Amniotic epithelial cell (primary cell): ENCODE data around the gene OSBPL1A.
A peak's percentile ranks its signal among the peaks of the same experiment; 100 is the strongest.
"Not testable (repeated sequence)": the region's sequence is repeated elsewhere in the genome, so short reads cannot be mapped to it uniquely, and the experiment has no call there.

Source experiments
- DNase-seq: peaks from one replicate; pipeline ENCODE4 v3.0.0-alpha.2; 2010; ENCODE audit warnings: low read depth

The OSBPL1A gene

DNA sequence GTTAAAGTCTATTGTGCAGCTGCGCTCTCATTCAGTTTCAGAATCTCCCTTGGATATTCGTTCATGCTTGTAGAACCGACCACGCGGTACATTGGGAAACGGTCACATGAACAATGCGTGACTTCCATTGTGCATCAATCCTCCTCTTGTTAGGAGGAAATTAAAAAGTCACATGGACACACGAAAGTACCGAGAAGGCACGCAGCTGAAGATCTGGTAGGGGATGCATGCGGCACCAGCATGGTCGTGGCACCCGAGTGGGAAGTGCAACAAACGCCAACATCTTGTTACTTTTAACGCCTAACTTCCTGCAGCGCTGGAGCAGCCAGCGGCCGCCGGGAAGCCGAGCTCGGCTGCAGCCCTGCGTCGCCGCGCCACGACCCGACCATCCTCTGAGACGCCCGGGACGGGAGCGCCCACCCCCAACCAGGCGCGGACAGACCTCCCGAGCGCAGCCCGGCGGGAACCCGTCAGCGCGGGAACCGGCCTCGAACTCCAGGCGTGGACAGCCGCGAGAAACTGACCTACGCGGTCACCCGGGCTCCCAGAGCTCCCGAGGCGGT, 412 bp downstream of the OSBPL1A start:
- DNase-seq, result peak; percentile 72

DNA sequence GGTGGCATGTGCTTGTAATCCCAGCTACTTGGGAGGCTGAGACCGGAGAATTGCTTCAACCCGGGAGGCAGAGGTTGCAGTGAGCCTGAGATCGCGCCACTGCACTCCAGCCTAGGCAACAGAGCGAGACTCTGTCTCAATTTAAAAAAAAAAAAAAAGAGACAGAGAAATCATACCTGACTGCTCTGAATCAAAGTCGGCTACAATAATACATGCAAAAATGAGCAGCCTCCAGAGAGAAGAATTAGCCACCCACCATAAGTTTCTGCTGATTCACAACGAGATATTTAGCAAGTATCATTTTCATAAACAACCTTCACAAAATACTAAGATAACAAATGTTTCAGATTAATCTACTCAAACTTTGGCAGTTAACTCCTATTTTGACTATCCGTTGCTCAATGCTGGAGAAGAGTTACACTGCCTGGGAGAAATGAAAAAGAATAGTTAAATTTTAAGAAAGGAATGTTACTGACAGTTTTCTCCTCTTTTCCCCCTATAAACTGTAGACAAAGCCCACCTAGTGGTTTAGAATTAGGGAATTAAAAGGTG, 1.5 kb downstream of the OSBPL1A start:
- DNase-seq, result peak; percentile 41

DNA sequence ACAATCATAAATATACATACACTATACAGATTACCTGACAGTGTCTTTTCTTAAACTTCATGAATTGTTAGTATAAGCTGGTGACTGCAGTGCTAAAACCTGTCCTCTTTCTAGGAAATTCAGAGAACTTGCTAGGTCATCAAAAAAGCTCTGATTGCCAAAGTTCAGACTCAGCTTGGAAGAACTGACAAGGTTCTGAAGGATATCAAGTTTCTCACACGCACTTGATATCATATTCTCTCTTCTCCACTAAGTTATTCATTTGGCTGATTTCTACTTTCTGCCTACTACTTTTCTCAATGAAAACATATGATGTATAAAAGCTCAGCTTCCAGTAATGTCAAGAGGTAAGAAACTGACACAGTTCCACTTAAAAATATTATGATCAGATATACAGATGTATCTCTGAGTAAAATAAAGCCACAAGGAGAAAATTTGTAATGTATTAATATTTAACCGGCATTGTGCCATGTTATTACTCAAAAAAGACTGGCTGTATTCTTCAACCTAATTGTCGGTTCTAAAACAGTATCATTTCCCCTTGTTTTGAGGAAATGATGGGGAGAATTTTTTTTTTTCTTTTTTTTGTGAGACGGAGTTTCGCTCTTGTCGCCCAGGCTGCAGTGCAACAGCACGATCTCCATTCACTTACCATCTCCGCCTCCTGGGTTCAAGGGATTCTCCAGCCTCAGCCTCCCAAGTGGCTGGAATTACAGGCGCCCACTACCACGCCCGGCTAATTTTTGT, 2.4 kb downstream of the OSBPL1A start:
- peak; percentile 3 for DNase-seq

DNA sequence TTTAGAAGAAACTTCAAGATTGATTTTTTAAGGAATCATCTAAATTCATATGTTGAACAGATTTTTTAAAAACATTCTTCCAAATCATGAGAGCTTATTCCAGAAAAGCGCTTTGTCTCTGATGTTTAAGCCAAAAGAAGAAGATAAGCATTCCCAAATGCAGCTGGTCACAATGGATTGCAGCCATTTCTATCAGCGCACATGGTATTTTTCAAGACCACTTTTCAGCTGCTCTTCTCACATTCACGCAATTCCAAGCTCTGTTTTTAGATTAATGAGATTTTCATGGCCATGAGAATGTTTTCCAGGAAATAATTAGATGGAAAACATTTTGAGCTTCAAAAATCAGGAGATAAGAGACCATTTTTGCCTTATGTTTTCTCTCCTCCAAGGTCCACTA, 8.7 kb downstream of the OSBPL1A start:
- no peak for DNase-seq

DNA sequence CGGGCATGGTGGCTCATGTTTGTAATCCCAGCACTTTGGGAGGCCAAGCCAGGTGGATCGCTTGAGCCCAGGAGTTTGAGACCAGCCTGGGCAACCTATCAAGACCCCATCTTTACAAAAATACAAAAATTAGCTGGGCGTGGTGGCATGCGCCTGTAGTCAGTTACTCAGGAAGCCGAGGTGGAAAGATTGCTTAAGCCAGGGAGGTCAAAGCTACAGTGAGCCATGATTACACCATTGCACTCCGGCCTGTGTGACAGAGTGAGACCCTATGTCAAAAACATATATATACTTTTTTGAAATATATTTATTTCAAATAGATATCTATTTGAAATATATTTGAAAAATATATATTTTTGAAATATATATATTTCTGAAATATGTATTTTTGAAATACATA, 10.9 kb downstream of the OSBPL1A start:
- DNase-seq, result no peak

DNA sequence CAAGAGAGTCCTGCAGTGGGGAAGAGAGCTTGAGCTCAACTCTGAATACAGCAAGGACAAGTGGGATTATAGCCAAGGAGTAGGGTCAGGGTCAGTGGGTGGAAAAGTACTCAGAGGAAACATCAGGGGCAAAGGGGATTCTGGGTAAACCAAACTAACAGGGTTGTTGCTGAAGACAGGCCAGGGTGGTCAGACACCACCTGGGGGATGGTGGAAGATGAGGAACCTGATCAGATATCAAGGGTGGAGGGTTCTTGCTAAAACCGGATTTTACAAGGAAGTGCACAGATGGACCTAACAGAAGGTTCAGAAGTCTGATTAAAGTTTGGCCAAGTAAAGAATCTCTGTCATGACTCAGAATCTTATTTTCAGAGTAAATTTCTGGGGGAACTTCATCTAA, 16.5 kb downstream of the OSBPL1A start:
- DNase-seq, result no peak

DNA sequence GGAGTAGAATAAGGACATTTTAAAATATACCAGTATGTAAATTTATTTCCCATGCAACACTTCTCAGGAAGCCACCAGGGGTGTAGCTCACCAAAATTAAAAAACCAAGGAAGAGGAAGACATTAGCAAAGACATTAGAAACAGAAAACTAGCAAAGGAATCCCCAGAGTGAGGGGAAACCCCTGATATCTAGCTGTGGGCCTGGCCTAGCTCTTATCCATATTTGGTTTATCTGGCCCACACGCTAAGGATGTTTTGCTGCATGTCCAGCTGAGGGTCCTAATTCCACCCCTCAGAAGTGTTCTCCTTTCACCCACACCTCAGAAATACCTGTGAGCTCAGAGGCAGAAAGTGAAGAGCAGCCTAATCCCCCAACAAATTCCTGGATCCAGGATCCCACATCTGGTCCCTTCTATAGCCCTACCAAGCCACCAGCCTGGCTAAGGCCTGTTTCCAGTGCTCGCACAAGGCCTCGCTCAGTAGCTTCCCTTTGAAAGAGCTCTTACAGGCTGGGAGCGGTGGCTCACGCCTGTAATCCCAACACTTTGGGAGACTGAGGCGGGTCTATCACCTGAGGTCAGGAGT, 17.4 kb downstream of the OSBPL1A start:
- DNase-seq, result no peak

DNA sequence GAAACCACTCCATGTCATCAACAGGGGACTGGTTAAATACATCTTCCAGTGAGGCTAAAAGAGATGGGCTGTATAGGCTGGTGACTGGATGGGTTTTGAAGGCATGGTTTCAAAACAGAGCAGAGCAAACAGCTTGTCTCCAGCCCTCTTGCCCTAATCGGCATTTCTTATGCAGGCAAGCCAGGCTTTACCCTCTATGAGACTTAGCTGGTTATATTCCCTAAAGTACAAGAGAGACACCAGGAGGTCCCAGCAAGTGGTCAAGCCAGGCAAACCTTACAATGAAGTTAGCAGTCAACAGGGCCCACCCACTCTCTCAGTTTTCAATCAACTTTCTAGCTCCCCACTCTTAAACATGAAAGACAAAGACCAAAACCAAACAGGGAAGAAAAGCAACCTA, 19.0 kb downstream of the OSBPL1A start:
- DNase-seq, result no peak

DNA sequence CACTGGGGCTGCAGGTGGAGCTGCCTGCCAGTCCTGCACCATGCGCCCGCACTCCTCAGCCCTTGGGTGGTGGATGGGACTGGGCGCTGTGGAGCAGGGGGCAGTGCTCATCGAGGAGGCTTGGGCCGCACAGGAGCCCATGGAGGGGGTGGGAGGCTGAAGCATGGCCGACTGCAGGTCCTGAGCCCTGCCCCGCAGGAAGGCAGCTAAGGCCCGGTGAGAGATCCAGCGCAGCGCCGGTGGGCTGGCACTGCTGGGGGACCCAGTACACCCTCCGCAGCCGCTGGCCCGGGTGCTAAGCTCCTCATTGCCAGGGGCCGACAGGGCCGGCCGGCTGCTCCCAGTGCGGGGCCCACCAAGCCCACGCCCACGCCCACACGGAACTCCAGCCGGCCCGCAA, 21.1 kb downstream of the OSBPL1A start:
- not testable (repeated sequence) for DNase-seq

DNA sequence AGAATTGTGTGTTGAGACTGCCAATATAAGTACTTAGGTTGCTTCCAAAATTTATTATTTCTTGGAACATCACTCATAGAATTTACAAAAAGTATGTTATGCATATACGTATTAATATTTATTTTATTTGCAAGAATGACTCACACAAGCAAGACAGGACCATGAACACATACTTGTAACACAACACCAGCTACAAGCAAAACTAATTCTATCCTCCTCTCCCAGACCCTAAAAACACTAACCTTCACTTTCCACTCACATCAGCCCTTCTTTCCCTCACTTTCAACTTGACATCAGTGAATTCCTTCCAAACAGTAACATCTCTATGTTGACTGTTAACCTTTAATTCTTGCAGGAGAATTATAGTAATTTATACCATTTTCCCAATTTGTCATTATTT, 24.3 kb downstream of the OSBPL1A start:
- no peak for DNase-seq

DNA sequence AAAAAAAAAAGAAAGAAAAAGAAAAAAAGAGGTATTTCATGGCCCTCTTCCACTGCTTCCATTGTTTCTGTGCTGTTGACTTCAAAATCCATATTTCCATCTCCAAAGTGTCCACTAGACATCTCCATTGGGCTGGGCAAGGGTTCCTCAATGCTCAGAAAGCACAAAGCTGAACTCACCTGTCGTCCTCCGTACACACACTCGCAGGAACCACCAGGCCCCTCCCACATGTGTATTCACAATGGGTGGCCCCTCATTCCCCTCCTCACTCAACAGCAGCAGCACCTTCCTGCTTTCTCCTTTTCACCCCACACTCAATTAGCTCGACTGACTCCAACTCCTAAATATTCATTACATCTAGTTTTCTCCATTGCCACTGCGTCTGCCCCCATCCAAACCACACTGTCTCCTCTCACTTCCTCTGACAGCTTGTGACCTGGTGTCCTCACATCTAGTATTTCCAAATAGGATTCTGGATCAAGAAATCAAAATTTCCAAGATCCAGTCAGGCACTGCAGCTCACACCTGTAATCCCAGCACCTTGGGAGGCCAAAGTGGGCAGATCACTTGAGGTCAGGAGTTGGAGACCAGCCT, 25.2 kb downstream of the OSBPL1A start:
- no peak for DNase-seq

DNA sequence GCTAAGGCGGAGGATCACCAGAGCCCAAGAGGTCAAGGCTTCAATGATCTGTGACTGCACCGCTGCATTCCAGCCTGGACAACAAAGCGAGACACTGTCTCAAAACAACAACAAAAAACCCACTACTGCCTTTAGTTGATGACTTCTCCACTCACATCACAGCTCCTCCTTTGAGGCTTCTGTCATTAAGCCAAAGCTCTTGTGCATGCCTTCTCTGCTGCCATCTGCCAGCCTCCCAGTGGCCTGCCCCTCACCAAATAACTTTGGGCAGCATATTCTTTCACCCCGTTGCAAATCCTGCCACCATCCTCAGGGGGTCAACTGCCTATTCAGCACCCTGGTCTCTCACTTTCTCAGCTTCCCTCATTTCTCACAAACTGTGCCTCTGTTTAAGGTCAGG, 27.5 kb downstream of the OSBPL1A start:
- no peak for DNase-seq

DNA sequence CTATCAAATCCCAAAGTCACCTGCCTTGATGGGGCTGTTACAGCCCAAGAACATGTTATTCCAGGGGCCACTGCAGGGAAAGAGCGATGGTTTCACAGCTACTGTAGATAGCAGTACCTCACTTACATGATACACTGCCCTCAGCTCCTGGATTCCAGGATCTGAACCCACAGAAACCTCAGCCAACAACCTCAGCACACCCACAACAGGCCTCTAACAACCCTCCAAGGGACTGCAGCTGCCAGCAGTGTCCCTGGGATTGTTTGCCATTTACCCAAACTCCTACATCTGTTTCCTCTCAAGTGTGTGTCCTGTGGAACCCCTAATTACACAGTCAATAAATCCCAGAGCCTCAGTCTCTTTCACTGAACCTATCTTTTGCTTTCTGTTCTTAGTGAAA, 28.2 kb downstream of the OSBPL1A start:
- DNase-seq, result peak; percentile 12

DNA sequence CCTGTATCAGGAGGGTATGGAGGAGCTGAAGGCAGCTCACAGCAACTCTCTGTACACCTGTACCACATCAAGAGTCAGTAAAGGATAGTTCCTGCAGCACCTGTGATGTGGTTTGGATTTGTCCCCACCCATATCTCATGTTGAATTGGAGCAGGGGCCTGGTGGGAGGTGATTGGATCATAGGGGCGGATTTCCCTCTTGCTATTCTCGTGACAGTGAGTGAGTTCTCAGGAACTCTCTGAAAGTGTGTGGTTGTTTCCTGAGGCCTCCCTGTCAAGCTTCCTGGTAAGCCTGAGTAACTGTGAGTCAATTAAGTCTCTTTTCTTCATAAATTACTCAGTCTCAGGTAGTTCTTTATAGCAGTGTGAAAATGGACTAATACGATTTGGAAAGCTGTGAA, 28.9 kb downstream of the OSBPL1A start:
- no peak for DNase-seq

DNA sequence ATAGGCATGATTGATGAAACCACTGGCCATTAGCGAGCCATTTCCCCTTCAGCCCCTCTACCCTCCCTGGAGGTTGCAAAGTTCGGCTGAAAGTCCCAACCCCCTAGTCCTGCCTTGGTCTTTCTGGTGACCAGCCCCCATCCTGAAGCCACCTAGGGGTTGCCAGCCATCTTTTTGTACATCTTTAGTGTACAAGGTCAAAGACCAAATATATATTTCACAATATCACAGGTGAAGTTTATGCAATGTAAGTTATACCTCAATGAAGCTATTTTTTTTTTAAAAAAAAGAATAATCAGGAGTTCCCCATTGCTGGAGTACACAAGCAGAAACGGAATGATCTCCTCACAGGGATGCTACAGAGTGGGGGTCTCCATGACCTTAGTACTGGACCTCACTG, 31.3 kb downstream of the OSBPL1A start:
- no peak for DNase-seq

DNA sequence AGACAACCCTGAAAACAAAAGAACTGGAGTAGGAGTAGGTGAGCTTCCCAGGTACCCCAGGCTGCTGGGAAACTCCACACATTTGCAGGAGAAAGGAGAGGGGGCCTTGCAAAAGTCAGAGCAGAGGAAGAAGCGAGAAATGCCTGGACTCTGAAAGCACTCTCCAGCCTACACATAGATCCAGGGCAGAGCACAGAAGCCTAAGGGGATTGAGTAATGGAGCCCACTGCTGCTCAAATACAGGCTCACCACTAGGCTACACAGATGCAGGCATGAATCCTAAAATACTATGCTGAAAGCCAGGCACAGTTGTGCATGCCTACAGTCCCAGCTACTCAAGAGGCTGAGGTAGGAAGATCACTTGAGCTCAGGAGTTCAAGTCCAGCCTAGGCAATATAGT, 33.4 kb downstream of the OSBPL1A start:
- DNase-seq, result no peak

DNA sequence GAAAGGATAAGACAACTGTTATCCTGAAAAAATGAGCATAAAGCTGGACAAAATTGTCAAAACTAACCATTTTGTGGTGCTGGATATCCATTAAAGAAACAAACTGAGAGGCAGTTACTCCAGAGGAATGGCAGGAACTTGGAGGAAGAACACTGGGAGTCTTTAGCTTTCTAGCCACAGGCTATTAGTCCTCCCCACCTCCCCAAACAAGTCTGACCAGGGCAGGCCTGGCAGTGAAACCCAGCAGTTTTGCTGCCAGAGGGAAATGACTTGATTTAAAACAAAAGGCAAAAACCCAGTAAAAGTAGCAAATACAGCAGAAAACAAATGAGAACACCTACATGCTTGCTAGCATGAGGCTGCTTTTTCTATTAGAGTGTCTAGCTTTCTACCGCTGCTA, 34.9 kb downstream of the OSBPL1A start:
- DNase-seq, result no peak

DNA sequence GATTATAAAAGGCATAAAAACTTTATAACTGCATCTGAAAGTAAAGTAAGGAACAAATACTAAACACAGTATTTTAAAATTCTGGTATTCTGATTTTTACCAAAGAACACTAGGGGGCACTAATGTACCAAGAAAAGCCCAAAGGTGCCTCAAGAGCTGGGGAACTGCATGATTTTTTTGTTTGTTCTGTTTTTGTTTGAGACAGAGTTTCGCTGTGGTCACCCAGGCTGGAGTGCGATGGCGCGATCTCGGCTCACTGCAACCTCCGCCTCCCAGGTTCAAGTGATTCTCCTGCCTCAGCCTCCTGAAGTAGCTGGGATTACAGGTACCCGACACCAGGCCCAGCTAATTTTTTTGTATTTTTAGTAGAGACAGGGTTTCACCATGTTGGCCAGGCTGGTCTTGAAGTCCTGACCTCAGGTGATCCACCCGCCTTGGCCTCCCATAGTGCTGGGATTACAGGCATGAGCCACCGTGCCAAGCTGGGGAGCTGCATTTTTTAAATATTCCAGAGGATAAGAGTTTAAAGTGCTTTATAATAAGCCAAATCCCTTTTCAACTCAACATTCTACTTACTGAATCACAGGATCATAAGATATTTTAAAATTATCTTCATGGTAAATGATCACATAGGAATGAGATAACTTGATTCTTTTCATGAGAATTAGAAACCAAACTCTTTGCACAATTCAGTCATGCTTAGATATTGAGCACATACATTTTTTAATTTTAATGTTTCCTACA, 37.7 kb downstream of the OSBPL1A start:
- peak; percentile 53 for DNase-seq

DNA sequence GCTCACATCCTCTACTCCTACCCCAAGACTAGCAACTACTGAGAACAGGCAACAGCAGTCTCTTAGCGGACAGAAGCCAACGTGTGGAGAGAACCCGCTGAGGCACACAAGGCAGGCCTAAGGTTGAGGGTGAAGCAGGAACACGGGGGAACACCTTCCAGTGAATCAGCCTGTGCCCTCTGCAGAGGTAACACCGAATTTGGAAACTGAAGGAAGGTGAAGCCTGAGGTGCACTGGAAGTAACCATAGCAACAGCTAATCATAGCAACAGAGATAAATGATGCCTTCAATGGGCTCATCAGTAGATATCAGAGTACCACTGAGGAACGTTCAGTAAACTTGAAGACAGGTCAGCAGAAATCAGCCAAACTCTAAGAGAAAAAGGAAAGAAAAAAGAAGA, 43.3 kb downstream of the OSBPL1A start:
- DNase-seq, result no peak

DNA sequence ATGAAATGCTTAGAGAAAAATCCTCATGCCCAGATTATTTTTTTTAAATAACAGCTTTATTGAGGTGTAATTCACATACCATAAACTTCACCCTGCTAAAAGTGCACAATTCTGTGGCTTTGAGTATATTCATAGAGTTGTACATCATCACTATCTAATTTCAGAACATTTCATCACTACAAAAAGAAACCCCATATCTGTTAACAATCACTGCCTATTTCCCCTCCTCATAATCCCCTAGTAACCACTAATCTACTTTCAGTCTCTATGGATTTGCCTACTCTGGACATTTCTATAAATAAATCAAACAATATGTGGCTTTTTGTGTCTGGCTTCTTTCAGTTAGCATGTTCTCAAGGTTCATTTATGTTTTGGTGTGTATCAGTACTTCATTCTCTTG, 51.4 kb downstream of the OSBPL1A start:
- DNase-seq, result peak; percentile 87

DNA sequence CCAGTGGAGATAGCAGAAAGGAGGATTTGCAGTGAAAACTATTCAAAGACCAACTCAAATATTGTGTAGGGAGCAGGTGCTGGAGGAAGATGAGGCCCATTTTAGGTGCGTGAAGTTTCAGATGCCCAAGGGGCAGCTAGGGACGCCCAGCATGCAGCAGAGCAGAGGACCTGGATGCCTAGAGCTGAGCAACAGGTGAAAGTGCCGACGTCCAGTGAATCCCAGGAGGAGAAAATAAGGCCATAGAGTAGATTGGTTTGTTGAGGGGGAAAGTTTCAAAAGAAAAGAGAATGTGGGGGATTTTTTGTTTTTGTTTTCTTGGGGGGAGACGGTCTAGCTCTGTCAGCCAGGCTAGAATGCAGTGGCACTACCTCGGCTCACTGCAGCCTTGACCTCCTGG, 53.1 kb downstream of the OSBPL1A start:
- no peak for DNase-seq

DNA sequence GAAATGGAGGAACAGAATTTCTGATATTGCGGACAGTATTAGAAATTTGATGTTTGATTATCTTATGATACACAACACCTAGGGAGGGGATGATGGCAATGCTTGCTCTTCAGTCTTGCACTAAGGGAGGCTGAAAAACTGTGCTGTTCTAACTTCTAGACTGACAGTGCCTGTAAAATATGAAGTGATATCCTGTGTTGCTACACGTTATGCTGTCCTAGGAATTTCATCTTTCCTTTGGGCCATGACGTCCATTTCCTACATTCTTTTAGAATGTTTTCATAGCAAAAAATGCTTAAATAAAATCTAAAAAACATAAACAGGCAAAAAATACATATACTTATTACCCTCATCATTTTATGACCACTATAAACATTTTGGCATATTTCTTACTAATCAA, 55.3 kb downstream of the OSBPL1A start:
- peak; percentile 39 for DNase-seq
